ENCODE measurements around the gene MGLL. TPM values are rescaled to one million over a fixed set of nuclear protein-coding genes. Genes with fewer than 3 reads are reported as not detected.
"Not testable (repeated sequence)": the region's sequence is repeated elsewhere in the genome, so short reads cannot be mapped to it uniquely, and the experiment has no call there.

Gene MGLL
- total RNA-seq, 6 experiments from 2014 or later: 128 to 144 (median 129) TPM

DNA sequence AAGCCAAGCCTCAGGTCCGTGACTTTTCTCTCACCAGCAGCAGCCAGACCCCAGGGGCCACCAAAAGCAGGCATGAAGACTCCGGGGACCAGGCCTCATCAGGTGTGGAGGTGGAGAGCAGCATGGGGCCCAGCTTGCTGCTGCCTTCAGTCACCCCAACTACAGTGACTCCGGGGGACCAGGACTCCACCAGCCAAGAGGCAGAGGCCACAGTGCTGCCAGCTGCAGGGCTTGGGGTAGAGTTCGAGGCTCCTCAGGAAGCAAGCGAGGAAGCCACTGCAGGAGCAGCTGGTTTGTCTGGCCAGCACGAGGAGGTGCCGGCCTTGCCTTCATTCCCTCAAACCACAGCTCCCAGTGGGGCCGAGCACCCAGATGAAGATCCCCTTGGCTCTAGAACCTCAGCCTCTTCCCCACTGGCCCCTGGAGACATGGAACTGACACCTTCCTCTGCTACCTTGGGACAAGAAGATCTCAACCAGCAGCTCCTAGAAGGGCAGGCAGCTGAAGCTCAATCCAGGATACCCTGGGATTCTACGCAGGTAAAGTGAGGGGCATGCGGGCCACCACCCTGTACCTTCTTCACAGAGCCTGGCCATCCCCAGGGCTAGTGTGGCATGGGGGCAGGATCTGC lies 161.6 kb downstream of the MGLL start:
- H3K9me3 Mint-ChIP-seq: no peaks in the 10 kb centered on the region
- no peak overlapping the region for H3K4me3 Mint-ChIP-seq
- H3K27me3 Mint-ChIP-seq (ENCODE audit: insufficient read depth): peaks cover 6% of the 10 kb centered on the region; the same call in 1 of the 2 replicates
- DNase-seq: no peak
- H3K36me3 Mint-ChIP-seq (ENCODE audit: low read depth): no peaks in the 10 kb centered on the region
- TF ChIP-seq, protein P1, sequence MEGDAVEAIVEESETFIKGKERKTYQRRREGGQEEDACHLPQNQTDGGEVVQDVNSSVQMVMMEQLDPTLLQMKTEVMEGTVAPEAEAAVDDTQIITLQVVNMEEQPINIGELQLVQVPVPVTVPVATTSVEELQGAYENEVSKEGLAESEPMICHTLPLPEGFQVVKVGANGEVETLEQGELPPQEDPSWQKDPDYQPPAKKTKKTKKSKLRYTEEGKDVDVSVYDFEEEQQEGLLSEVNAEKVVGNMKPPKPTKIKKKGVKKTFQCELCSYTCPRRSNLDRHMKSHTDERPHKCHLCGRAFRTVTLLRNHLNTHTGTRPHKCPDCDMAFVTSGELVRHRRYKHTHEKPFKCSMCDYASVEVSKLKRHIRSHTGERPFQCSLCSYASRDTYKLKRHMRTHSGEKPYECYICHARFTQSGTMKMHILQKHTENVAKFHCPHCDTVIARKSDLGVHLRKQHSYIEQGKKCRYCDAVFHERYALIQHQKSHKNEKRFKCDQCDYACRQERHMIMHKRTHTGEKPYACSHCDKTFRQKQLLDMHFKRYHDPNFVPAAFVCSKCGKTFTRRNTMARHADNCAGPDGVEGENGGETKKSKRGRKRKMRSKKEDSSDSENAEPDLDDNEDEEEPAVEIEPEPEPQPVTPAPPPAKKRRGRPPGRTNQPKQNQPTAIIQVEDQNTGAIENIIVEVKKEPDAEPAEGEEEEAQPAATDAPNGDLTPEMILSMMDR (IDR thresholded peaks at IDR 0.05): no peak
- no peak overlapping the region for H3K27ac Mint-ChIP-seq
- peaks cover 27% of the 10 kb centered on the region for H3K4me1 Mint-ChIP-seq (ENCODE audit: low read depth)

DNA sequence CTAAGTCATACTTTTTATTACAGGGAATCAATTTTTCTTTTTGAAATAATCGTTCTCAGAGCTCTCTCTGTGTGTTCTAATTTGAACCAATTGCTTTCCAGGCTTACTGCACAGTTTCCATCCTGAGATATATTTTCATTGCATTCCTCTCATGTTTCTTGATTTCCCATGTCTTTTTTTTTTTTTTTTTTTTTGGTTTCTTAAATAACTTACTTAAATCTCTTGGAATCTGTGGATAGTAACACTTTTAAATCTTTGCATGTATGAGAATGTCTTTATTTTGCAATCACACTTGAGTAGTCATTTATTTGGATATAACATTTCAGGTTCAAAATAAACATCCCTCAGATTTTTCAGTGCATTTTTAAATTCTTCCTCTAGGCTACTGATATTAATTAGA lies 164.1 kb downstream of the MGLL start:
- no peak for DNase-seq
- TF ChIP-seq, protein P1 (IDR thresholded peaks at IDR 0.05): no peak
- H3K4me1 Mint-ChIP-seq (ENCODE audit: low read depth): peaks cover 34% of the 10 kb centered on the region
- H3K4me3 Mint-ChIP-seq: no peak overlapping the region
- no peaks in the 10 kb centered on the region for H3K36me3 Mint-ChIP-seq (ENCODE audit: low read depth)
- H3K9me3 Mint-ChIP-seq: no peaks in the 10 kb centered on the region
- H3K27me3 Mint-ChIP-seq (ENCODE audit: insufficient read depth): peaks cover 2% of the 10 kb centered on the region; the same call in 1 of the 2 replicates
- no peak overlapping the region for H3K27ac Mint-ChIP-seq

- Mint-ChIP-seq H3K4me1 (ENCODE audit: low read depth) (peaks cover 34% of the 10 kb centered on the region), H3K4me3 (no peak overlapping the region), H3K36me3 (ENCODE audit: low read depth) (no peaks in the 10 kb centered on the region), H3K27ac (no peak overlapping the region), H3K9me3 (no peaks in the 10 kb centered on the region), H3K27me3 (ENCODE audit: insufficient read depth) (peaks cover 1% of the 10 kb centered on the region; the same call in 1 of the 2 replicates)
- TF ChIP-seq, protein P1 (IDR thresholded peaks at IDR 0.05): no peak
- DNase-seq: no peak
These were observed 165.4 kb downstream of the MGLL start for GRCh38 chr3:127656906-127657305.

GRCh38 chr3:127655641-127656040 lies 166.7 kb downstream of the MGLL start:
- Mint-ChIP-seq H3K4me1 (ENCODE audit: low read depth) (peaks cover 34% of the 10 kb centered on the region), H3K27me3 (ENCODE audit: insufficient read depth) (no peaks in the 10 kb centered on the region; the same call in 1 of the 2 replicates), H3K9me3 (no peaks in the 10 kb centered on the region), H3K27ac (peak overlapping the region; percentile 47), H3K36me3 (ENCODE audit: low read depth) (no peaks in the 10 kb centered on the region), H3K4me3 (no peak overlapping the region)
- TF ChIP-seq, protein P1 (IDR thresholded peaks at IDR 0.05): no peak
- DNase-seq: peak; percentile 58

- H3K27me3 Mint-ChIP-seq (ENCODE audit: insufficient read depth); DNase-seq; H3K4me3 Mint-ChIP-seq; H3K36me3 Mint-ChIP-seq (ENCODE audit: low read depth); H3K9me3 Mint-ChIP-seq; H3K27ac Mint-ChIP-seq: not testable (repeated sequence)
- peaks cover 34% of the 10 kb centered on the region for H3K4me1 Mint-ChIP-seq (ENCODE audit: low read depth)
These were observed 167.3 kb downstream of the MGLL start for GRCh38 chr3:127654993-127655392.

- Mint-ChIP-seq H3K4me3 (no peak overlapping the region), H3K4me1 (ENCODE audit: low read depth) (peaks cover 34% of the 10 kb centered on the region), H3K36me3 (ENCODE audit: low read depth) (no peaks in the 10 kb centered on the region), H3K9me3 (no peaks in the 10 kb centered on the region), H3K27ac (no peak overlapping the region), H3K27me3 (ENCODE audit: insufficient read depth) (peaks cover 5% of the 10 kb centered on the region; the same call in 1 of the 2 replicates)
- TF ChIP-seq, protein P1 (IDR thresholded peaks at IDR 0.05): no peak
- no peak for DNase-seq
These were observed 167.9 kb downstream of the MGLL start for GRCh38 chr3:127654374-127654773.

All from HFFc6 (cell line).